Colon (tissue), 2 donors: ENCODE data around the gene ZNF808.
"Not testable (repeated sequence)": the region's sequence is repeated elsewhere in the genome, so short reads cannot be mapped to it uniquely, and the experiment has no call there.

Experiments
- FAIRE-seq: peaks from 2 replicates; lab custom pipeline; 2012; peaks lifted over from hg19 to GRCh38; lab: Jason Lieb, UNC
- donor health status: control.
- donor health status: control.

ZNF808 gene

GRCh38 chr19:52535771-52536447 lies 8.4 kb downstream of the ZNF808 start:
- no peak for FAIRE-seq

- FAIRE-seq, result no peak
These were observed 9.0 kb downstream of the ZNF808 start for GRCh38 chr19:52536448-52536800.

- peak; percentile 14 for FAIRE-seq
These were observed 11.3 kb downstream of the ZNF808 start for GRCh38 chr19:52538815-52539214.

- not testable (repeated sequence) for FAIRE-seq
These were observed 13.7 kb downstream of the ZNF808 start for GRCh38 chr19:52541176-52541575.

GRCh38 chr19:52541608-52542007 lies 14.1 kb downstream of the ZNF808 start:
- no peak for FAIRE-seq

GRCh38 chr19:52542541-52542940 lies 15.1 kb downstream of the ZNF808 start:
- FAIRE-seq, result not testable (repeated sequence)

- FAIRE-seq, result no peak
These were observed 15.7 kb downstream of the ZNF808 start for GRCh38 chr19:52542984-52543664.

- FAIRE-seq, result no peak
These were observed 26.9 kb downstream of the ZNF808 start for GRCh38 chr19:52554216-52554971.

- no peak for FAIRE-seq
These were observed 29.9 kb downstream of the ZNF808 start for GRCh38 chr19:52557231-52557995.

- FAIRE-seq, result not testable (repeated sequence)
These were observed 31.4 kb downstream of the ZNF808 start for GRCh38 chr19:52558732-52559445.

GRCh38 chr19:52561611-52562010 lies 34.1 kb downstream of the ZNF808 start:
- not testable (repeated sequence) for FAIRE-seq

- FAIRE-seq, result no peak
These were observed 38.7 kb downstream of the ZNF808 start for GRCh38 chr19:52566121-52566520.

GRCh38 chr19:52566588-52566987 lies 39.1 kb downstream of the ZNF808 start:
- FAIRE-seq, result no peak

GRCh38 chr19:52567921-52568320 lies 40.5 kb downstream of the ZNF808 start:
- no peak for FAIRE-seq

- not testable (repeated sequence) for FAIRE-seq
These were observed 42.2 kb downstream of the ZNF808 start for GRCh38 chr19:52569638-52569999.

- no peak for FAIRE-seq
These were observed 42.8 kb downstream of the ZNF808 start, which contains the start of gene ZNF701 for GRCh38 chr19:52570000-52570861. ZNF701 (plus strand) TSS chr19:52570287; CDS start chr19:52574148, 3,861 bp downstream.

- no peak for FAIRE-seq
These were observed 57.4 kb downstream of the ZNF808 start for GRCh38 chr19:52584736-52585440.

GRCh38 chr19:52585604-52586003 lies 58.1 kb downstream of the ZNF808 start:
- no peak for FAIRE-seq

- FAIRE-seq, result no peak
These were observed 63.3 kb downstream of the ZNF808 start for GRCh38 chr19:52590728-52591127.

GRCh38 chr19:52592301-52592700 lies 64.8 kb downstream of the ZNF808 start:
- FAIRE-seq, result no peak
